Right lobe of liver (tissue), 6 donors: Measurements from ENCODE around the gene CCR5AS.
"Not testable (repeated sequence)": the region's sequence is repeated elsewhere in the genome, so short reads cannot be mapped to it uniquely, and the experiment has no call there.

Experiments used
- ATAC-seq, 4 donors: fragments of 200-7000 bp; cut with Tn5 transposase; one replicate each; pipeline ENCODE4 v1.9.1; 2020; ENCODE audit warnings: mild to moderate bottlenecking in 4 of 4, moderate library complexity in 4 of 4
- DNase-seq, 3 donors: peaks; one replicate each; pipeline ENCODE4 v3.0.0-alpha.2; 2020
- H3K27ac ChIP-seq, 3 donors: fragments of 200-600 bp; one replicate each; pipeline ENCODE4 v1.8.0; 2022
- H3K27me3 ChIP-seq, 2 donors: fragments of 200-600 bp; one replicate each; pipeline ENCODE4 v1.8.0; 2022
- H3K36me3 ChIP-seq, 4 donors: fragments of 200-600 bp; sonication (generic) in 1 of 4; one replicate each; pipeline versions ENCODE4 v1.5.1 to v1.8.0; 2017 to 2022; ENCODE audit warnings: control low read depth in 1 of 4
- H3K4me1 ChIP-seq, 4 donors: fragments of 200-600 bp; sonication (generic) in 1 of 4; one replicate each; pipeline versions ENCODE4 v1.5.1 to v1.8.0; 2017 to 2022; ENCODE audit warnings: control low read depth in 1 of 4
- H3K4me3 ChIP-seq, 3 donors: fragments of 200-600 bp; one replicate each; pipeline ENCODE4 v1.8.0; 2022
- H3K9me3 ChIP-seq, 4 donors: fragments of 200-600 bp; sonication (generic) in 1 of 4; one replicate each; pipeline versions ENCODE4 v1.5.1 to v1.8.0; 2017 to 2022; ENCODE audit warnings: control low read depth in 1 of 4
- CTCF ChIP-seq, 4 donors: fragments of 200-600 bp in 3 of 4; fragments of 450-650 bp in 1 of 4; IDR thresholded peaks; one replicate each; pipeline versions ENCODE4 v1.5.1 to v1.8.0; 2016 to 2022; ENCODE audit warnings: antibody characterized with exemption in 4 of 4, mild to moderate bottlenecking in 2 of 4
- POLR2A ChIP-seq: fragments of 450-650 bp; IDR thresholded peaks from one replicate; pipeline ENCODE4 v1.6.1; 2017; ENCODE audit warnings: antibody characterized with exemption, mild to moderate bottlenecking
- WGBS: methylation state at CpG from one replicate; pipeline ENCODE4 v1.1.6; 2018; ENCODE audit warnings: low coverage, low lambda C conversion rate; ENCODE audit not compliant: insufficient coverage; ENCODE audit errors: missing lambda C conversion rate; 5-methylcytosine and 5-hydroxymethylcytosine counted together
- intact Hi-C, 2 donors: fragments of 100-400 bp; cut with DNase I; formaldehyde crosslinking; loops; one replicate each; pipeline versions ENCODE4 v1.11.2 to v1.14.1; 2022
- donor health status: DM: no; HTN: yes; CAD: no.
- donor health status: DM: no; HTN: no; CAD: no.
- donor health status: DM: no; HTN: no; CAD: no.
- donor health status: DM: no; HTN: yes; CAD: no.
- donor health status: DM: no; HTN: yes; CAD: no.

Gene CCR5AS

GRCh38 chr3:46429250-46429649 lies 22.4 kb upstream of the CCR5AS start:
- no peaks in the 10 kb centered on the region for H3K27me3 ChIP-seq
- no peak for ATAC-seq
- DNase-seq: no peak
- peaks cover 0 to 6% (median 0%) of the 10 kb centered on the region in 4 donors for H3K4me1 ChIP-seq
- no peaks in the 10 kb centered on the region for H3K36me3 ChIP-seq
- no peak for TF ChIP-seq POLR2A
- TF ChIP-seq CTCF (IDR thresholded peaks at IDR 0.05): no peak
- H3K27ac ChIP-seq: no peak overlapping the region
- intact Hi-C loops: no loop called here
- 73% methylated on average over 3 of the region's 5 CpGs for WGBS
- no peaks in the 10 kb centered on the region for H3K9me3 ChIP-seq
- no peak overlapping the region for H3K4me3 ChIP-seq

- ATAC-seq: peak; percentile 65 to 85 (median 74)
- no peaks in the 10 kb centered on the region for H3K27me3 ChIP-seq
- 37% methylated on average over 9 of the region's 10 CpGs for WGBS
- H3K4me1 ChIP-seq: peaks cover 0 to 6% (median 0%) of the 10 kb centered on the region in 4 donors
- H3K36me3 ChIP-seq: no peaks in the 10 kb centered on the region
- peak overlapping the region in 1 of 3 donors; percentile 13 for H3K27ac ChIP-seq
- no peak for DNase-seq
- TF ChIP-seq CTCF (IDR thresholded peaks at IDR 0.05) (no peak), POLR2A (no peak)
- no peak overlapping the region for H3K4me3 ChIP-seq
- intact Hi-C loops: no loop called here
- H3K9me3 ChIP-seq: no peaks in the 10 kb centered on the region
These were observed 21.3 kb upstream of the CCR5AS start for GRCh38 chr3:46427916-46428833.

GRCh38 chr3:46427404-46427803 lies 20.5 kb upstream of the CCR5AS start:
- H3K4me3 ChIP-seq, intact Hi-C loops, H3K9me3 ChIP-seq, ATAC-seq, H3K36me3 ChIP-seq, H3K4me1 ChIP-seq, DNase-seq, H3K27me3 ChIP-seq: not testable (repeated sequence)
- WGBS: 66% methylated on average over 8 of the region's 8 CpGs
- H3K27ac ChIP-seq: peak overlapping the region in 1 of 3 donors; percentile 13
- peak in 2 of 4 donors; percentile 13 to 16 for TF ChIP-seq CTCF (IDR thresholded peaks at IDR 0.05)

GRCh38 chr3:46426476-46426875 lies 19.6 kb upstream of the CCR5AS start:
- H3K27me3 ChIP-seq, DNase-seq, H3K36me3 ChIP-seq, H3K4me3 ChIP-seq, H3K9me3 ChIP-seq, ATAC-seq, H3K27ac ChIP-seq, H3K4me1 ChIP-seq, intact Hi-C loops: not testable (repeated sequence)
- WGBS: 48% methylated on average over 2 of the region's 4 CpGs

GRCh38 chr3:46423588-46423987 lies 16.7 kb upstream of the CCR5AS start:
- ATAC-seq: no peak
- no peaks in the 10 kb centered on the region for H3K36me3 ChIP-seq
- 78% methylated on average over 2 of the region's 5 CpGs for WGBS
- no peak for DNase-seq
- peaks cover 0 to 6% (median 0%) of the 10 kb centered on the region in 4 donors for H3K4me1 ChIP-seq
- no peak overlapping the region for H3K4me3 ChIP-seq
- H3K27ac ChIP-seq: no peak overlapping the region
- no peaks in the 10 kb centered on the region for H3K27me3 ChIP-seq
- TF ChIP-seq CTCF (IDR thresholded peaks at IDR 0.05) (no peak), POLR2A (no peak)
- intact Hi-C loops: no loop called here
- no peaks in the 10 kb centered on the region for H3K9me3 ChIP-seq
